Myometrial cell (primary cell): Measurements from ENCODE around the gene COL23A1. TPM values are rescaled to one million over a fixed set of nuclear protein-coding genes. Genes with fewer than 3 reads are reported as not detected.

Source experiments
- total RNA-seq: library from RNA; depleted of rRNA; stranded (reverse); fragments of >200 nt; gene quantifications from 2 replicates; pipeline ENCODE4 v1.2.3, GENCODE V29; 2015

Gene COL23A1
- total RNA-seq = not detected in 2 replicates

GRCh38 chr5:178590141-178590923, at the start of gene COL23A1:
COL23A1 (minus strand) TSS chr5:178590393.

GRCh38 chr5:178626484-178627258, 36.5 kb upstream of the COL23A1 start, which contains the start of gene CLK4:
CLK4 (minus strand) TSS chr5:178627050; CDS start chr5:178623416, 3,634 bp downstream.

GRCh38 chr5:178232124-178232919, 357.9 kb downstream of the COL23A1 start, which contains the start of gene PHYKPL:
PHYKPL (minus strand) TSS chr5:178232802; CDS start chr5:178232550, 252 bp downstream.

GRCh38 chr5:178204182-178204934, 385.8 kb downstream of the COL23A1 start, which contains the start of gene HNRNPAB:
HNRNPAB (plus strand) TSS chr5:178204533; CDS start chr5:178204838, 305 bp downstream.

Other genes with a start within 250 kb of the COL23A1 start
- 4.4 and 7.8 TPM in 2 replicates for gene CLK4, start 36.7 kb upstream of the COL23A1 start, total RNA-seq
- gene ZNF354A, start 140.3 kb upstream of the COL23A1 start, total RNA-seq = 5.3 and 6.1 TPM in 2 replicates